ENCODE results near the gene QTRT2.

- TF ChIP-seq CTCF (IDR thresholded peaks at IDR 0.05 in 4 of 5, conservative IDR thresholded peaks at IDR 0.05 in 1 of 5) (no peak), POLR2A (IDR thresholded peaks at IDR 0.05) (no peak)
Measured at GRCh38 chr3:114114719-114115118, 58.2 kb downstream of the QTRT2 start.
